K562 (cell line): ENCODE measurements around the gene BCAS3. TPM values are rescaled to one million over a fixed set of nuclear protein-coding genes. Genes with fewer than 3 reads are reported as not detected.

ENCODE experiments used
- ATAC-seq: fragments of 200-7000 bp; cut with Tn5 transposase; 3 replicates; pipeline ENCODE4 v1.9.1; 2020; ENCODE audit warnings: moderate library complexity
- BruUV-seq: library from RNA; stranded (reverse); fragments of 400-500 nt; replicated peaks from 2 replicates; lab custom pipeline; 2021; lab: Mats Ljungman, UMichigan
- CTCF ChIA-PET: fragments of 300-600 bp; formaldehyde crosslinking; extraction: SDS; loops from one replicate; lab custom pipeline; 2021; ENCODE audit warnings: low intra/inter-chr PET ratio; lab: Yijun Ruan, JAX
- POLR2A ChIA-PET: fragments of 300-600, 350-650 bp; sonication (Branson Sonifier 250); formaldehyde crosslinking; extraction: SDS; loops from one replicate; lab custom pipeline; 2021; ENCODE audit warnings: antibody characterized with exemption, inconsistent platforms; lab: Yijun Ruan, JAX
- DNase-seq, 4 experiments: peaks; one replicate each; pipeline versions ENCODE4 v3.0.0 to v3.0.0-alpha.2; 2011 to 2018; ENCODE audit warnings: low spot score in 3 of 4, mixed read lengths in 3 of 4; ENCODE audit errors: extremely low read depth in 1 of 4
- FAIRE-seq: peaks from 2 replicates; lab custom pipeline; 2011; peaks lifted over from hg19 to GRCh38; lab: Jason Lieb, UNC
- H2AFZ ChIP-seq: 2 replicates; pipeline ENCODE4 v1.6.0; 2011; ENCODE audit warnings: low read depth, low read length, control low read depth, inconsistent platforms
- H3K27ac ChIP-seq: fragments of 200-600 bp; 3 replicates; pipeline ENCODE4 v1.8.0; 2011; ENCODE audit warnings: low read depth, mild to moderate bottlenecking, control low read depth, inconsistent platforms, low read length, moderate library complexity, mixed read lengths; ENCODE audit errors: extremely low read depth
- H3K27me3 ChIP-seq, 2 experiments: fragments of 300-600 bp in 1 of 2; 2 replicates in 1 of 2; 3 replicates in 1 of 2; pipeline versions ENCODE4 v1.6.0 to v1.8.0; 2011; ENCODE audit warnings: inconsistent platforms in 2 of 2, low read length in 2 of 2, mild to moderate bottlenecking in 1 of 2, mixed read lengths in 1 of 2, moderate library complexity in 1 of 2; ENCODE audit not compliant: control insufficient read depth in 2 of 2, insufficient read depth in 2 of 2
- H3K36me3 ChIP-seq: fragments of 300-600 bp; 3 replicates; pipeline ENCODE4 v1.8.0; 2011; ENCODE audit warnings: mild to moderate bottlenecking, low read length, inconsistent platforms; ENCODE audit not compliant: control insufficient read depth, insufficient read depth
- H3K4me1 ChIP-seq, 2 experiments: fragments of 200-600 bp in 1 of 2; replicated peaks in 1 of 2; 2 replicates in 1 of 2; 3 replicates in 1 of 2; pipeline versions ENCODE4 v1.5.1 to v1.8.0; 2011; ENCODE audit warnings: inconsistent platforms in 2 of 2, low read length in 2 of 2, mild to moderate bottlenecking in 1 of 2, mixed read lengths in 1 of 2, moderate library complexity in 1 of 2; ENCODE audit not compliant: control insufficient read depth in 2 of 2, insufficient read depth in 2 of 2
- H3K4me2 ChIP-seq: 2 replicates; pipeline ENCODE4 v1.6.1; 2011; ENCODE audit warnings: low read length, control low read depth, inconsistent platforms, mixed read lengths; ENCODE audit not compliant: insufficient read depth
- H3K4me3 ChIP-seq: fragments of 200-600 bp; sonication (generic), shearing (Covaris generic); 2 replicates; pipeline ENCODE4 v1.5.1; 2016; ENCODE audit warnings: control low read depth, inconsistent platforms
- H3K79me2 ChIP-seq: fragments of 200-600 bp; 3 replicates; pipeline ENCODE4 v1.8.0; 2011; ENCODE audit warnings: low read length, inconsistent platforms; ENCODE audit not compliant: control insufficient read depth, insufficient read depth
- H3K9ac ChIP-seq, 2 experiments: 2 replicates each; pipeline versions ENCODE4 v1.6.0 to v1.6.1; 2011; ENCODE audit warnings: low read depth in 2 of 2, low read length in 2 of 2, control low read depth in 1 of 2, inconsistent platforms in 1 of 2, mild to moderate bottlenecking in 1 of 2, mixed read lengths in 1 of 2; ENCODE audit not compliant: insufficient read depth in 1 of 2
- H3K9me1 ChIP-seq: one replicate; pipeline ENCODE4 v1.6.0; 2011; ENCODE audit warnings: inconsistent platforms, mild to moderate bottlenecking, low read length, moderate library complexity; ENCODE audit not compliant: control insufficient read depth, insufficient read depth
- H3K9me3 ChIP-seq: replicated peaks from 2 replicates; pipeline ENCODE4 v1.5.1; 2011; ENCODE audit warnings: low read depth, low read length, inconsistent platforms; ENCODE audit not compliant: control insufficient read depth, insufficient read depth
- H4K20me1 ChIP-seq: replicated peaks from 2 replicates; pipeline ENCODE4 v1.6.1; 2011; ENCODE audit warnings: low read length, inconsistent platforms, mixed read lengths; ENCODE audit not compliant: control insufficient read depth, insufficient read depth
- MEF2D ChIP-seq: conservative IDR thresholded peaks from 2 replicates; pipeline ENCODE4 v1.6.1; 2016; ENCODE audit warnings: low read depth, missing genetic modification characterization, missing compliant biosample characterization
- XRCC5 ChIP-seq: fragments of 200-400 bp; formaldehyde crosslinking; IDR thresholded peaks from 2 replicates; pipeline ENCODE4 v1.6.1; 2017; ENCODE audit warnings: low read depth, mild to moderate bottlenecking, low read length
- ZBTB12 ChIP-seq: fragments of 250-450 bp; sonication (Bioruptor Pico); IDR thresholded peaks from 2 replicates; pipeline ENCODE4 v1.4.0; 2020
- ZNF121 ChIP-seq: sonication (generic); formaldehyde crosslinking; conservative IDR thresholded peaks from 2 replicates; pipeline ENCODE4 v1.8.0; 2022; ENCODE audit warnings: missing genetic modification reagents
- ZNF518B ChIP-seq: fragments of 250-450 bp; sonication (Bioruptor Pico); IDR thresholded peaks from 2 replicates; pipeline ENCODE4 v1.5.0; 2021; ENCODE audit warnings: mild to moderate bottlenecking, moderate library complexity
- WGBS: fragments of 100-300 bp; shearing (Covaris generic); methylation state at CpG from one replicate; pipeline ENCODE4 v1.1.6; 2016; ENCODE audit warnings: low coverage, mixed read lengths; ENCODE audit not compliant: insufficient coverage; ENCODE audit errors: missing lambda C conversion rate; 5-methylcytosine and 5-hydroxymethylcytosine counted together
- in situ Hi-C: fragments of 300-500 bp; cut with MboI; formaldehyde crosslinking; loops from 4 replicates; pipeline ENCODE4 v1.15.0; 2018; ENCODE audit warnings: inconsistent platforms, mixed read lengths
- intact Hi-C: fragments of 100-400 bp; cut with micrococcal nuclease; formaldehyde crosslinking; loops from 2 replicates; pipeline ENCODE4 v1.14.2; 2022
- polyA plus RNA-seq, 8 experiments: library from polyadenylated mRNA; depleted of rRNA in 4 of 8; stranded (reverse) in 5 of 8; unstranded in 3 of 8; fragments of >200 nt; fragmentation: Nextera tagmentation in 2 of 8; fragmentation: Illumina TruSeq in 1 of 8; extraction: Ambion mirVana in 2 of 8; extraction: Trizol in 1 of 8; gene quantifications; 2 replicates each; pipeline versions ENCODE4 v1.2.1 to v1.2.3, GENCODE V29; 2011 to 2014; ENCODE audit warnings: inconsistent platforms in 1 of 8, missing spikeins in 1 of 8
- total RNA-seq, 7 experiments: library from RNA; depleted of rRNA in 6 of 7; stranded (reverse); fragments of >200 nt in 6 of 7; fragmentation: Illumina TruSeq in 2 of 7; extraction: Trizol in 2 of 7; gene quantifications; 2 replicates each; pipeline versions ENCODE4 v1.2.1 to v1.2.3, GENCODE V29; 2011 to 2021; ENCODE audit warnings: low replicate concordance in 1 of 7
- TF ChIP-seq, protein P1 (sequence below): sonication (generic); formaldehyde crosslinking; IDR thresholded peaks from 2 replicates; pipeline ENCODE4 v1.8.1; 2022; ENCODE audit warnings: missing genetic modification reagents
- TF ChIP-seq, protein P2 (sequence below): fragments of 450-650 bp; IDR thresholded peaks from 2 replicates; pipeline ENCODE4 v1.6.1; 2016; ENCODE audit warnings: low read depth, mild to moderate bottlenecking, moderate library complexity

BCAS3 gene
- total and polyA plus RNA-seq, 9 of the 15 experiments (the other 6 are each of a cell fraction or from before 2014, with no cell fraction given), result 1.9 to 5.5 (median 3.5) TPM

- FAIRE-seq (no peak), ATAC-seq (no peak), DNase-seq (no peak)
- CTCF ChIA-PET, result no interaction called here
- Histone ChIP-seq H3K27ac (no peak overlapping the region), H2AFZ (no peak overlapping the region), H3K4me1 (no peaks in the 10 kb centered on the region), H3K4me3 (no peak overlapping the region), H3K36me3 (no peaks in the 10 kb centered on the region), H3K9ac (no peak overlapping the region), H3K27me3 (no peaks in the 10 kb centered on the region), H3K4me2 (no peak overlapping the region), H3K9me1 (no peaks in the 10 kb centered on the region), H3K79me2 (no peaks in the 10 kb centered on the region), H3K9me3 (no peaks in the 10 kb centered on the region), H4K20me1 (no peaks in the 10 kb centered on the region)
- whole genome bisulfite sequencing, result 3% methylated on average over 2 of the region's 2 CpGs
- intact Hi-C loops, result no loop called here
- POLR2A ChIA-PET, result no interaction called here
- BruUV-seq, result no TSS peak
- in situ Hi-C loops, result no loop called here
- TF ChIP-seq, protein P1, sequence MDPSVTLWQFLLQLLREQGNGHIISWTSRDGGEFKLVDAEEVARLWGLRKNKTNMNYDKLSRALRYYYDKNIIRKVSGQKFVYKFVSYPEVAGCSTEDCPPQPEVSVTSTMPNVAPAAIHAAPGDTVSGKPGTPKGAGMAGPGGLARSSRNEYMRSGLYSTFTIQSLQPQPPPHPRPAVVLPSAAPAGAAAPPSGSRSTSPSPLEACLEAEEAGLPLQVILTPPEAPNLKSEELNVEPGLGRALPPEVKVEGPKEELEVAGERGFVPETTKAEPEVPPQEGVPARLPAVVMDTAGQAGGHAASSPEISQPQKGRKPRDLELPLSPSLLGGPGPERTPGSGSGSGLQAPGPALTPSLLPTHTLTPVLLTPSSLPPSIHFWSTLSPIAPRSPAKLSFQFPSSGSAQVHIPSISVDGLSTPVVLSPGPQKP (CRISPR knock-in tag), result no peak
These were observed 281.4 kb downstream of the BCAS3 start for GRCh38 chr17:60959011-60959410.

GRCh38 chr17:60959696-60960095, 282.0 kb downstream of the BCAS3 start:
- Histone ChIP-seq H3K9me1 (no peaks in the 10 kb centered on the region), H3K4me1 (no peaks in the 10 kb centered on the region), H4K20me1 (no peaks in the 10 kb centered on the region), H3K4me2 (no peak overlapping the region), H3K9me3 (no peaks in the 10 kb centered on the region), H3K4me3 (no peak overlapping the region), H3K27ac (no peak overlapping the region), H3K79me2 (no peaks in the 10 kb centered on the region), H3K27me3 (no peaks in the 10 kb centered on the region), H2AFZ (no peak overlapping the region), H3K9ac (no peak overlapping the region), H3K36me3 (no peaks in the 10 kb centered on the region)
- in situ Hi-C loops (no loop called here), intact Hi-C loops (no loop called here)
- no peak for DNase-seq
- CTCF ChIA-PET, result no interaction called here
- no peak for FAIRE-seq
- BruUV-seq, result no TSS peak
- no peak for ATAC-seq
- POLR2A ChIA-PET, result no interaction called here
- TF ChIP-seq, protein P2, sequence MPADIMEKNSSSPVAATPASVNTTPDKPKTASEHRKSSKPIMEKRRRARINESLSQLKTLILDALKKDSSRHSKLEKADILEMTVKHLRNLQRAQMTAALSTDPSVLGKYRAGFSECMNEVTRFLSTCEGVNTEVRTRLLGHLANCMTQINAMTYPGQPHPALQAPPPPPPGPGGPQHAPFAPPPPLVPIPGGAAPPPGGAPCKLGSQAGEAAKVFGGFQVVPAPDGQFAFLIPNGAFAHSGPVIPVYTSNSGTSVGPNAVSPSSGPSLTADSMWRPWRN, result no peak
- TF ChIP-seq ZNF518B (CRISPR knock-in tag), result no peak
- TF ChIP-seq ZNF121, result no peak
- no peak for TF ChIP-seq XRCC5
- TF ChIP-seq ZBTB12, result no peak
- TF ChIP-seq MEF2D (tag), result no peak
